Measurements from ENCODE around the gene CNTN5.
"Not testable (repeated sequence)": the region's sequence is repeated elsewhere in the genome, so short reads cannot be mapped to it uniquely, and the experiment has no call there.

CNTN5 gene

DNA sequence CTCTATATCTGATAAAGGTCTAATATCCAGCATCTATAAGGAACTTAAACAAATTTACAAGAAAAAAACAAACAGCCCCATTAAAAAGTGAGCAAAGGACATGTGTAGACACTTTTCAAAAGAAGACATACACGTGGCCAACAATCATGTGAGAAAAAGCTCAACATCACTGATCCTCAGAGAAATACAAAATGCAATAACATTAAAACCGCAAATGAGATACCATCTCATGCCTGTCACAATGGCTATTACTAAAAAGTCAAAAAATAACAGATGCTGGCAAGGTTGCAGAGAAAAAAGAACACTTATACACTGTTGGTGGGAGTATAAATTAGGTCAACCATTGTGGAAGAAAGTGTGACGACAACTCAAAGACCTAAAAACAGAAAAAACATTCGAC lies 1253.7 kb downstream of the CNTN5 start:
- not testable (repeated sequence) for H3K4me1 ChIP-seq (ENCODE audit: control insufficient read depth, insufficient read depth, low read length, unreplicated experiment); H3K27ac ChIP-seq (ENCODE audit: low read depth, low read length); H3K79me2 ChIP-seq (ENCODE audit: control insufficient read depth, insufficient read depth, low read length, unreplicated experiment); H2AFZ ChIP-seq (ENCODE audit: low read length, unreplicated experiment); H3K36me3 ChIP-seq (ENCODE audit: insufficient read depth, low read length); H3K4me3 ChIP-seq (ENCODE audit: low read depth, low read length); H3K27me3 ChIP-seq (ENCODE audit: insufficient read depth, low read length)

- H3K4me3 ChIP-seq (ENCODE audit: low read depth, low read length): no peak overlapping the region
Measured at GRCh38 chr11:100294748-100295147, 1274.0 kb downstream of the CNTN5 start.

GRCh38 chr11:100296051-100296679 lies 1275.4 kb downstream of the CNTN5 start:
- H3K4me3 ChIP-seq (ENCODE audit: low read depth, low read length): no peak overlapping the region
- H2AFZ ChIP-seq (ENCODE audit: low read length, unreplicated experiment): no peak overlapping the region
- H3K27ac ChIP-seq (ENCODE audit: low read depth, low read length): no peak overlapping the region
- H3K79me2 ChIP-seq (ENCODE audit: control insufficient read depth, insufficient read depth, low read length, unreplicated experiment): no peaks in the 10 kb centered on the region
- H3K27me3 ChIP-seq (ENCODE audit: insufficient read depth, low read length): no peaks in the 10 kb centered on the region
- no peaks in the 10 kb centered on the region for H3K36me3 ChIP-seq (ENCODE audit: insufficient read depth, low read length)
- no peaks in the 10 kb centered on the region for H3K4me1 ChIP-seq (ENCODE audit: control insufficient read depth, insufficient read depth, low read length, unreplicated experiment)

More at GRCh38 chr11:100294748-100295147, 1274.0 kb downstream of the CNTN5 start:
- Histone ChIP-seq H3K27me3 (ENCODE audit: insufficient read depth, low read length) (no peaks in the 10 kb centered on the region), H2AFZ (ENCODE audit: low read length, unreplicated experiment) (no peak overlapping the region), H3K79me2 (ENCODE audit: control insufficient read depth, insufficient read depth, low read length, unreplicated experiment) (no peaks in the 10 kb centered on the region), H3K36me3 (ENCODE audit: insufficient read depth, low read length) (no peaks in the 10 kb centered on the region), H3K27ac (ENCODE audit: low read depth, low read length) (no peak overlapping the region), H3K4me1 (ENCODE audit: control insufficient read depth, insufficient read depth, low read length, unreplicated experiment) (no peaks in the 10 kb centered on the region)

GRCh38 chr11:100297516-100297915 lies 1276.8 kb downstream of the CNTN5 start:
- Histone ChIP-seq H3K27ac (ENCODE audit: low read depth, low read length) (no peak overlapping the region), H2AFZ (ENCODE audit: low read length, unreplicated experiment) (no peak overlapping the region), H3K27me3 (ENCODE audit: insufficient read depth, low read length) (no peaks in the 10 kb centered on the region), H3K79me2 (ENCODE audit: control insufficient read depth, insufficient read depth, low read length, unreplicated experiment) (no peaks in the 10 kb centered on the region), H3K36me3 (ENCODE audit: insufficient read depth, low read length) (no peaks in the 10 kb centered on the region), H3K4me1 (ENCODE audit: control insufficient read depth, insufficient read depth, low read length, unreplicated experiment) (no peaks in the 10 kb centered on the region), H3K4me3 (ENCODE audit: low read depth, low read length) (no peak overlapping the region)

- Histone ChIP-seq H3K27ac (ENCODE audit: low read depth, low read length) (no peak overlapping the region), H3K79me2 (ENCODE audit: control insufficient read depth, insufficient read depth, low read length, unreplicated experiment) (no peaks in the 10 kb centered on the region), H3K27me3 (ENCODE audit: insufficient read depth, low read length) (no peaks in the 10 kb centered on the region), H2AFZ (ENCODE audit: low read length, unreplicated experiment) (no peak overlapping the region), H3K4me1 (ENCODE audit: control insufficient read depth, insufficient read depth, low read length, unreplicated experiment) (no peaks in the 10 kb centered on the region), H3K36me3 (ENCODE audit: insufficient read depth, low read length) (no peaks in the 10 kb centered on the region), H3K4me3 (ENCODE audit: low read depth, low read length) (no peak overlapping the region)
Measured at GRCh38 chr11:100302824-100303223, 1282.1 kb downstream of the CNTN5 start.

DNA sequence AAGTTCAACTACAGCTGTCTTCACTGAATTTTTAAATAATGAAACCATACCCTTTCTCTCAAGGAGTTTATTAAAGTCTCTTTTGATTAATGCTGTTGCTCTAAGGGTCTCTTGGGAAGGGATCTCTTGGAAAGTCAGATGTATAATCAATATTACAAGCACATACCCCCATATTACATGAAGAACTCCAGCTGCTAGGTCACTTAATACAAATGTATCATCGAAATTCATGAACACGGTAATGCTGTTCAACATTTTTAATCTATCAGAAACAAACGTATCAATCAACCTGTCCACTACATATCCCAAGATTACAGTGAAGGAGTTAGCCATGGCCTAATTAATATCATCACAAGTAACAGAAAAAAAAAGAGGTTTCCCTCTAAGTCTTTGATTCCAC lies 1283.1 kb downstream of the CNTN5 start:
- no peaks in the 10 kb centered on the region for H3K4me1 ChIP-seq (ENCODE audit: control insufficient read depth, insufficient read depth, low read length, unreplicated experiment)
- H3K4me3 ChIP-seq (ENCODE audit: low read depth, low read length): no peak overlapping the region
- no peak overlapping the region for H2AFZ ChIP-seq (ENCODE audit: low read length, unreplicated experiment)
- no peaks in the 10 kb centered on the region for H3K36me3 ChIP-seq (ENCODE audit: insufficient read depth, low read length)
- H3K27me3 ChIP-seq (ENCODE audit: insufficient read depth, low read length): no peaks in the 10 kb centered on the region
- H3K27ac ChIP-seq (ENCODE audit: low read depth, low read length): no peak overlapping the region
- no peaks in the 10 kb centered on the region for H3K79me2 ChIP-seq (ENCODE audit: control insufficient read depth, insufficient read depth, low read length, unreplicated experiment)

DNA sequence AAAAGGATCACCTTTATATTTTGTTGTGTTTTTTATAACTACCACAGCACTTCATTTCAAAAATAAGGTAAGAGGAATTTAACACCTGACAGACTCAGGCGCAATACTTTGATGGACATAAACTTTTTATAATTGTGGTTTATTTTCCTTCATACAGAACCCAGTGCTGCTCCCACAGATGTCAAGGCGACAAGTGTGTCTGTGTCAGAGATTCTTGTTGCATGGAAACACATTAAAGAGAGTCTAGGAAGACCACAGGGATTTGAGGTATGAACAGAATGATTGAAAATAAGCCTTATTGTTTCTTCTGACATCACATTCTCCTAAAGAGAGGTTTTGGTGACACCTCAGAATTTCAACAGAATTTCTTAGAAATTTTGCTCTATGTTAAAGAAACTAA lies 1287.5 kb downstream of the CNTN5 start:
- Histone ChIP-seq H3K79me2 (ENCODE audit: control insufficient read depth, insufficient read depth, low read length, unreplicated experiment) (no peaks in the 10 kb centered on the region), H3K27ac (ENCODE audit: low read depth, low read length) (no peak overlapping the region), H3K36me3 (ENCODE audit: insufficient read depth, low read length) (no peaks in the 10 kb centered on the region), H3K4me3 (ENCODE audit: low read depth, low read length) (no peak overlapping the region), H3K4me1 (ENCODE audit: control insufficient read depth, insufficient read depth, low read length, unreplicated experiment) (no peaks in the 10 kb centered on the region), H3K27me3 (ENCODE audit: insufficient read depth, low read length) (no peaks in the 10 kb centered on the region), H2AFZ (ENCODE audit: low read length, unreplicated experiment) (no peak overlapping the region)

DNA sequence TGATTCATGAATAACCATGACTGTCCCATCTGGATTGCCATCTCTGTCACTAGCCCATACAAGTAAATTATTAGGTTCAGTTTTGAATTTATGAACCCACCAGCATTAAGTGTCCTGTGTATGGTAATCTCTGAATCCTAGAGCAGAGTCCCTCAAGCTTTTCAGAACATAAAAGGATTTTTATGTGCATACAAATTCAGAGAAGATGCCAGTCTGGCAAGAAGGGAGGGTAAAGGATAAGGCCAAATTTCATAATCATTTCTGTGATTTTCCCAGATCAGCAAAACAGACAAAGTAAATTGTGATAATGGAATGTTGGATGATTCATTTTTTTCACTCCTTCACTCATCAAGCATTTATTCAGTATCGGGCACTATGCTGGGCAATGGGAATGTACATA lies 1295.2 kb downstream of the CNTN5 start:
- Histone ChIP-seq H3K36me3 (ENCODE audit: insufficient read depth, low read length) (no peaks in the 10 kb centered on the region), H3K4me3 (ENCODE audit: low read depth, low read length) (no peak overlapping the region), H3K27ac (ENCODE audit: low read depth, low read length) (no peak overlapping the region), H3K79me2 (ENCODE audit: control insufficient read depth, insufficient read depth, low read length, unreplicated experiment) (no peaks in the 10 kb centered on the region), H2AFZ (ENCODE audit: low read length, unreplicated experiment) (no peak overlapping the region), H3K27me3 (ENCODE audit: insufficient read depth, low read length) (no peaks in the 10 kb centered on the region), H3K4me1 (ENCODE audit: control insufficient read depth, insufficient read depth, low read length, unreplicated experiment) (no peaks in the 10 kb centered on the region)

DNA sequence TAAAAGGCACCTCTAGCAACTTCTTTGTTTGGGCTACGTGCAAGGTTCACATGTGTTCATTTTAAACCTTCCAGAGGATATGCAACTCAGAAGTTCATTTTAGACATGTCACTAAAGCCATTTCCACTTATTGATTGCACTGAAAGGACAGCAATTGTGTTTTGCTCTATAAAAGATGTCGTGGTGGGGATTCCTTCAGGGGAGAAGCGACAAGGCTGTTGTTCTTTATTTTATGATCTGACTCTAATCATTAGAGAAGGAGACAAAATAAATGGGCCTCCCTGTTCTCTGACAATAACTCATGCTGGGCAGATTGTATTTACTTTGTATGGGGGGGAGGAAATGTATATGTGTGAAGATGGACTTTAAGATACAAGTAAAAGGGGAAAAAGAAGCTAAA lies 1296.2 kb downstream of the CNTN5 start:
- Histone ChIP-seq H3K27ac (ENCODE audit: low read depth, low read length) (no peak overlapping the region), H3K4me3 (ENCODE audit: low read depth, low read length) (no peak overlapping the region), H3K79me2 (ENCODE audit: control insufficient read depth, insufficient read depth, low read length, unreplicated experiment) (no peaks in the 10 kb centered on the region), H3K27me3 (ENCODE audit: insufficient read depth, low read length) (no peaks in the 10 kb centered on the region), H3K4me1 (ENCODE audit: control insufficient read depth, insufficient read depth, low read length, unreplicated experiment) (no peaks in the 10 kb centered on the region), H2AFZ (ENCODE audit: low read length, unreplicated experiment) (no peak overlapping the region), H3K36me3 (ENCODE audit: insufficient read depth, low read length) (no peaks in the 10 kb centered on the region)

DNA sequence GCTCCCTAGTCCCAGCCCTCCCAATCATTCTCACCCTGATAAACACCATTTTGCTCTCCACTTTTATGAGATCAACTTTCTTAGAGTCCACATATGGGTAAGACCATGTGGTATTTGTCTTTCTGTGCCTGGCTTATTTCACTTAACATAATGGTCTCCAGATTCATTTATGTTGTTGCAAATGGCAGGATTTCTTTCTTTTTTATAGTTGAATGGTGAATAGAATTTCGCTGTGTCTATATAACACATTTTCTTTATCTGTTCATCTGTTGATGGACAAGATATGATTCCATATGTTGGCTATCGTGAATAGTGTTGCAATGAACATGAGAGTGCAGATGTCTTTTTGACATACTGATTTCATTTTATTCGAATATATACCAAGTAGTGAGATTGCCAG lies 1298.9 kb downstream of the CNTN5 start:
- Histone ChIP-seq H3K27ac (ENCODE audit: low read depth, low read length) (no peak overlapping the region), H3K79me2 (ENCODE audit: control insufficient read depth, insufficient read depth, low read length, unreplicated experiment) (no peaks in the 10 kb centered on the region), H3K4me3 (ENCODE audit: low read depth, low read length) (no peak overlapping the region), H3K27me3 (ENCODE audit: insufficient read depth, low read length) (no peaks in the 10 kb centered on the region), H2AFZ (ENCODE audit: low read length, unreplicated experiment) (no peak overlapping the region), H3K4me1 (ENCODE audit: control insufficient read depth, insufficient read depth, low read length, unreplicated experiment) (no peaks in the 10 kb centered on the region), H3K36me3 (ENCODE audit: insufficient read depth, low read length) (no peaks in the 10 kb centered on the region)

GRCh38 chr11:100328626-100329340 lies 1308.0 kb downstream of the CNTN5 start:
- H3K4me1 ChIP-seq (ENCODE audit: control insufficient read depth, insufficient read depth, low read length, unreplicated experiment): no peaks in the 10 kb centered on the region
- H3K27me3 ChIP-seq (ENCODE audit: insufficient read depth, low read length): no peaks in the 10 kb centered on the region
- H2AFZ ChIP-seq (ENCODE audit: low read length, unreplicated experiment): no peak overlapping the region
- no peaks in the 10 kb centered on the region for H3K36me3 ChIP-seq (ENCODE audit: insufficient read depth, low read length)
- H3K79me2 ChIP-seq (ENCODE audit: control insufficient read depth, insufficient read depth, low read length, unreplicated experiment): no peaks in the 10 kb centered on the region
- no peak overlapping the region for H3K4me3 ChIP-seq (ENCODE audit: low read depth, low read length)
- H3K27ac ChIP-seq (ENCODE audit: low read depth, low read length): no peak overlapping the region

Measured in ACC112 (cell line).